Hepatocyte (in vitro differentiated cells): ENCODE measurements around the gene FRAS1. TPM values are rescaled to one million over a fixed set of nuclear protein-coding genes. Genes with fewer than 3 reads are reported as not detected.
"Not testable (repeated sequence)": the region's sequence is repeated elsewhere in the genome, so short reads cannot be mapped to it uniquely, and the experiment has no call there.

Experiments
- DNase-seq: peaks from one replicate; pipeline ENCODE4 v3.0.0-alpha.2; 2016; ENCODE audit warnings: low spot score
- H2AFZ ChIP-seq: fragments of 200-600 bp; sonication (generic); 2 replicates; pipeline ENCODE4 v1.6.0; 2016; ENCODE audit warnings: antibody characterized with exemption, mild to moderate bottlenecking
- H3K27ac ChIP-seq: fragments of 200-600 bp; sonication (generic); 2 replicates; pipeline ENCODE4 v1.5.1; 2016; ENCODE audit warnings: mild to moderate bottlenecking
- H3K27me3 ChIP-seq: fragments of 200-600 bp; sonication (generic); 2 replicates; pipeline ENCODE4 v1.6.1; 2016
- H3K36me3 ChIP-seq: fragments of 200-600 bp; sonication (generic); replicated peaks from 2 replicates; pipeline ENCODE4 v1.5.1; 2016; ENCODE audit warnings: low read depth; ENCODE audit not compliant: insufficient read depth
- H3K4me1 ChIP-seq: fragments of 200-600 bp; sonication (generic); 2 replicates; pipeline ENCODE4 v1.5.1; 2016; ENCODE audit warnings: mild to moderate bottlenecking, moderate library complexity; ENCODE audit not compliant: insufficient read depth
- H3K4me2 ChIP-seq: fragments of 200-600 bp; sonication (generic); 2 replicates; pipeline ENCODE4 v1.6.0; 2016
- H3K4me3 ChIP-seq: fragments of 200-600 bp; sonication (generic); 2 replicates; pipeline ENCODE4 v1.5.1; 2016; ENCODE audit warnings: mild to moderate bottlenecking
- H3K79me2 ChIP-seq: fragments of 200-600 bp; sonication (generic); 2 replicates; pipeline ENCODE4 v1.6.0; 2017; ENCODE audit warnings: mild to moderate bottlenecking
- H3K9me2 ChIP-seq: fragments of 200-600 bp; sonication (generic); replicated peaks from 2 replicates; pipeline ENCODE4 v1.6.0; 2017; ENCODE audit warnings: mild to moderate bottlenecking; ENCODE audit not compliant: insufficient read depth
- H3K9me3 ChIP-seq: fragments of 200-600 bp; sonication (generic); 2 replicates; pipeline ENCODE4 v1.5.1; 2016; ENCODE audit warnings: low read depth, mild to moderate bottlenecking
- H4K20me1 ChIP-seq: fragments of 200-600 bp; sonication (generic); 2 replicates; pipeline ENCODE4 v1.6.0; 2016; ENCODE audit warnings: mild to moderate bottlenecking; ENCODE audit not compliant: insufficient read depth, poor library complexity, severe bottlenecking
- EZH2 ChIP-seq: fragments of 200-600 bp; sonication (generic); IDR thresholded peaks from 2 replicates; pipeline ENCODE4 v1.6.1; 2016; ENCODE audit warnings: antibody characterized with exemption, mild to moderate bottlenecking, borderline replicate concordance
- EZH2phosphoT487 ChIP-seq: fragments of 200-600 bp; sonication (generic); IDR thresholded peaks from one replicate; pipeline ENCODE4 v1.6.1; 2018; ENCODE audit warnings: antibody characterized with exemption, mild to moderate bottlenecking, low read depth, moderate library complexity; ENCODE audit not compliant: unreplicated experiment, severe bottlenecking
- WGBS: methylation state at CpG from one replicate; pipeline ENCODE4 v1.1.6; 2016; ENCODE audit warnings: low lambda C conversion rate; ENCODE audit errors: missing lambda C conversion rate; 5-methylcytosine and 5-hydroxymethylcytosine counted together
- polyA plus RNA-seq: library from polyadenylated mRNA; unstranded; fragments of >200 nt; fragmentation: Nextera tagmentation; extraction: Ambion mirVana; gene quantifications from 2 replicates; pipeline ENCODE4 v1.2.1, GENCODE V29; 2016
- total RNA-seq: library from RNA; depleted of rRNA; stranded (reverse); fragments of >200 nt; gene quantifications from 2 replicates; pipeline ENCODE4 v1.2.3, GENCODE V29; 2014
- TF ChIP-seq, protein P1 (sequence below): fragments of 200-600 bp; sonication (generic); IDR thresholded peaks from 2 replicates; pipeline ENCODE4 v1.5.1; 2016; ENCODE audit warnings: antibody characterized with exemption, mild to moderate bottlenecking; ENCODE audit not compliant: poor library complexity

FRAS1 gene
- total and polyA plus RNA-seq, 2 experiments from 2014 or later = 9.3 to 38.5 TPM

- H3K4me3 ChIP-seq = no peak overlapping the region
- no peak overlapping the region for H2AFZ ChIP-seq
- peak; percentile 12 for DNase-seq
- H3K79me2 ChIP-seq = no peaks in the 10 kb centered on the region
- no peaks in the 10 kb centered on the region for H4K20me1 ChIP-seq
- no peaks in the 10 kb centered on the region for H3K9me2 ChIP-seq
- peak overlapping the region; percentile 24 for H3K27ac ChIP-seq
- TF ChIP-seq EZH2 = no peak
- TF ChIP-seq EZH2phosphoT487 = no peak
- TF ChIP-seq, protein P1, sequence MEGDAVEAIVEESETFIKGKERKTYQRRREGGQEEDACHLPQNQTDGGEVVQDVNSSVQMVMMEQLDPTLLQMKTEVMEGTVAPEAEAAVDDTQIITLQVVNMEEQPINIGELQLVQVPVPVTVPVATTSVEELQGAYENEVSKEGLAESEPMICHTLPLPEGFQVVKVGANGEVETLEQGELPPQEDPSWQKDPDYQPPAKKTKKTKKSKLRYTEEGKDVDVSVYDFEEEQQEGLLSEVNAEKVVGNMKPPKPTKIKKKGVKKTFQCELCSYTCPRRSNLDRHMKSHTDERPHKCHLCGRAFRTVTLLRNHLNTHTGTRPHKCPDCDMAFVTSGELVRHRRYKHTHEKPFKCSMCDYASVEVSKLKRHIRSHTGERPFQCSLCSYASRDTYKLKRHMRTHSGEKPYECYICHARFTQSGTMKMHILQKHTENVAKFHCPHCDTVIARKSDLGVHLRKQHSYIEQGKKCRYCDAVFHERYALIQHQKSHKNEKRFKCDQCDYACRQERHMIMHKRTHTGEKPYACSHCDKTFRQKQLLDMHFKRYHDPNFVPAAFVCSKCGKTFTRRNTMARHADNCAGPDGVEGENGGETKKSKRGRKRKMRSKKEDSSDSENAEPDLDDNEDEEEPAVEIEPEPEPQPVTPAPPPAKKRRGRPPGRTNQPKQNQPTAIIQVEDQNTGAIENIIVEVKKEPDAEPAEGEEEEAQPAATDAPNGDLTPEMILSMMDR = no peak
- WGBS = 23% methylated on average over 2 of the region's 2 CpGs
- peaks cover 6% of the 10 kb centered on the region for H3K4me1 ChIP-seq
- H3K27me3 ChIP-seq = no peaks in the 10 kb centered on the region
- H3K4me2 ChIP-seq = no peak overlapping the region
- H3K36me3 ChIP-seq = no peaks in the 10 kb centered on the region
- no peaks in the 10 kb centered on the region for H3K9me3 ChIP-seq
These were observed 427.5 kb downstream of the FRAS1 start for GRCh38 chr4:78484574-78484973.

GRCh38 chr4:78493731-78494130, 436.6 kb downstream of the FRAS1 start:
- H3K27ac ChIP-seq = no peak overlapping the region
- no peaks in the 10 kb centered on the region for H3K36me3 ChIP-seq
- H2AFZ ChIP-seq = no peak overlapping the region
- TF ChIP-seq EZH2phosphoT487 (no peak), EZH2 (no peak)
- TF ChIP-seq, protein P1 = no peak
- no peaks in the 10 kb centered on the region for H3K79me2 ChIP-seq
- no peaks in the 10 kb centered on the region for H3K4me1 ChIP-seq
- H3K4me2 ChIP-seq = no peak overlapping the region
- no peak overlapping the region for H3K4me3 ChIP-seq
- H3K9me3 ChIP-seq = no peaks in the 10 kb centered on the region
- no peaks in the 10 kb centered on the region for H3K9me2 ChIP-seq
- H3K27me3 ChIP-seq = no peaks in the 10 kb centered on the region
- no peaks in the 10 kb centered on the region for H4K20me1 ChIP-seq
- DNase-seq = no peak

GRCh38 chr4:78496021-78496643, 439.0 kb downstream of the FRAS1 start:
- H3K79me2 ChIP-seq = no peaks in the 10 kb centered on the region
- H4K20me1 ChIP-seq = no peaks in the 10 kb centered on the region
- no peaks in the 10 kb centered on the region for H3K9me2 ChIP-seq
- H3K4me3 ChIP-seq = no peak overlapping the region
- no peak overlapping the region for H3K27ac ChIP-seq
- H3K4me2 ChIP-seq = no peak overlapping the region
- H3K27me3 ChIP-seq = no peaks in the 10 kb centered on the region
- TF ChIP-seq EZH2 (no peak), EZH2phosphoT487 (no peak)
- TF ChIP-seq, protein P1 = no peak
- no peak for DNase-seq
- no peaks in the 10 kb centered on the region for H3K4me1 ChIP-seq
- H2AFZ ChIP-seq = no peak overlapping the region
- no peaks in the 10 kb centered on the region for H3K36me3 ChIP-seq
- 73% methylated on average over 4 of the region's 4 CpGs for WGBS
- H3K9me3 ChIP-seq = no peaks in the 10 kb centered on the region

DNA sequence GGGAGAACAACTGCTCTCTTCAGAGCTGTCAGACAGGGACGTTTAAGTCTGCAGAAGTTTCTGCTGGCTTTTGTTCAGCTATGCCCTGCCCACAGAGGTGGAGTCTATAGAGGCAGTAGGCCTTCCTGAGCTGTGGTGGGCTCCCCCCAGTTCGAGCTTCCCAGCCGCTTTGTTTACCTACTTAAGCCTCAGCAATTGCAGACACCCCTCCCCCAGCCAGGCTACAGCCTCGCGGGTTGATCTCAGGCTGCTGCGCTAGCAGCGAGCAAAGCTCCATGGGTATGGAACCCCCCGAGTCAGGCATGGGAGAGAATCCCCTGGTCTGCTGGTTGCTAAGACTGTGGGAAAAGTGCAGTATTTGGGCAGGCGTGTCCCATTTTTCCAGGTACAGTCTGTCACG, 449.1 kb downstream of the FRAS1 start:
- not testable (repeated sequence) for H4K20me1 ChIP-seq, H3K9me3 ChIP-seq, H3K9me2 ChIP-seq, H3K27ac ChIP-seq, H3K4me2 ChIP-seq, H3K36me3 ChIP-seq, DNase-seq, H3K4me3 ChIP-seq, H2AFZ ChIP-seq, H3K79me2 ChIP-seq, H3K4me1 ChIP-seq, H3K27me3 ChIP-seq
- WGBS = 78% methylated on average over 10 of the region's 10 CpGs
